T-helper 22 cell (primary cell): Measurements from ENCODE around the gene KL.

ENCODE experiments used
- DNase-seq: peaks from one replicate; pipeline ENCODE4 v3.0.0-alpha.2; 2020; ENCODE audit warnings: low read depth

KL gene

DNA sequence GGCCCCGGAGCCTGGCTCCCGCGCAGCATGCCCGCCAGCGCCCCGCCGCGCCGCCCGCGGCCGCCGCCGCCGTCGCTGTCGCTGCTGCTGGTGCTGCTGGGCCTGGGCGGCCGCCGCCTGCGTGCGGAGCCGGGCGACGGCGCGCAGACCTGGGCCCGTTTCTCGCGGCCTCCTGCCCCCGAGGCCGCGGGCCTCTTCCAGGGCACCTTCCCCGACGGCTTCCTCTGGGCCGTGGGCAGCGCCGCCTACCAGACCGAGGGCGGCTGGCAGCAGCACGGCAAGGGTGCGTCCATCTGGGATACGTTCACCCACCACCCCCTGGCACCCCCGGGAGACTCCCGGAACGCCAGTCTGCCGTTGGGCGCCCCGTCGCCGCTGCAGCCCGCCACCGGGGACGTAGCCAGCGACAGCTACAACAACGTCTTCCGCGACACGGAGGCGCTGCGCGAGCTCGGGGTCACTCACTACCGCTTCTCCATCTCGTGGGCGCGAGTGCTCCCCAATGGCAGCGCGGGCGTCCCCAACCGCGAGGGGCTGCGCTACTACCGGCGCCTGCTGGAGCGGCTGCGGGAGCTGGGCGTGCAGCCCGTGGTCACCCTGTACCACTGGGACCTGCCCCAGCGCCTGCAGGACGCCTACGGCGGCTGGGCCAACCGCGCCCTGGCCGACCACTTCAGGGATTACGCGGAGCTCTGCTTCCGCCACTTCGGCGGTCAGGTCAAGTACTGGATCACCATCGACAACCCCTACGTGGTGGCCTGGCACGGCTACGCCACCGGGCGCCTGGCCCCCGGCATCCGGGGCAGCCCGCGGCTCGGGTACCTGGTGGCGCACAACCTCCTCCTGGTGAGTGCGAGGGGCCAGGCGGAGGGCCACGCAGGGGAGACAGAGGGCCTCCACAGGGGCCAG, at the start of gene KL:
TSS of gene KL (plus strand) at position 10 of the 909 bp plus-strand sequence. CDS start at position 28, 18 bp downstream.
- no peak for DNase-seq

DNA sequence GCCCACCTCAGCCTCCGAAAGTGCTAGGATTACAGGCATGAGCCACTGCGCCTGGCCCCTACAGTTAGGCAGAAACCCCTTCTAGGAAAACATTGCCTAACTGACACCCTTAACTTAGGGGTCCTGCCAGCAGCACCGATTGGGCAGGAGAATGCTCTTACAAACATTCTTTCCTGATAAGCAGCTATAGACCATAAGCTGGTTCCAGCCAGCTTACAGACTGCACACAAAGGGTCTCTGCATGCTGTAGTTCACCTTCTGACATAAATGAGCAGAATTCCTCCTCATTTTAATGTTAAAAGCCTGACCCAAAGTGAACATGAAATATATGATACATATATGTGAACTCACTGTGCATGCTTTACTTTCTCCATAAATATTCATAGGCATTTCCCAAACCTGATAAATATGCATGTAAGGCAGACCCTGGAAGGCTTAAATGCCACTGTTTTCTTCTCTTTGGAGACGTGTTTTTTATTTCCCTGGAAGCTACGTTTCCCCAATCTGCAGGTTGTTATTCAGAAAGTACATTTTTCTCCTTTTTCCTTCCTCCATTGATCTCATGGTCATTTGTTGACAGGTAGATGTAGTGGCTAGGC, 48.5 kb upstream of the KL start:
- no peak for DNase-seq

DNA sequence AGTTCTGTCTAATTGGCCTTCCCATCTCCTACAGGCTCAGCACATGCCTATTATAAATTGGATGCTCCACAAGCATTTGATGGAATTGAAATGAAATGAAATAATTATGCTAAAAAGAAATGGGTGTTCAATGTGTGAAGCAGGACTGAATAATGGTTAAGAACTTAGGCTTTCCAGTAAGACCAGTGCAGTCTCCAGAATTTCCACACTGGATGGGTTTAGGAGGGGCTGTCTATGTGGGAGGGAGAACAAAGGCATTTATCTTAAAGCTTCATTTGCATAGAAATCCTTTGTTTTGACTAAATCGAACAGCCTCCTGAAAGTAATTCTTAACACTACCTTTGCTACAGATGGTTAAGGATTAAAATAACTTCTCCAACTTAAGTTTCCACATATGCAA, 47.9 kb upstream of the KL start:
- no peak for DNase-seq

GRCh38 chr13:32968793-32969192, 47.4 kb upstream of the KL start:
- no peak for DNase-seq

DNA sequence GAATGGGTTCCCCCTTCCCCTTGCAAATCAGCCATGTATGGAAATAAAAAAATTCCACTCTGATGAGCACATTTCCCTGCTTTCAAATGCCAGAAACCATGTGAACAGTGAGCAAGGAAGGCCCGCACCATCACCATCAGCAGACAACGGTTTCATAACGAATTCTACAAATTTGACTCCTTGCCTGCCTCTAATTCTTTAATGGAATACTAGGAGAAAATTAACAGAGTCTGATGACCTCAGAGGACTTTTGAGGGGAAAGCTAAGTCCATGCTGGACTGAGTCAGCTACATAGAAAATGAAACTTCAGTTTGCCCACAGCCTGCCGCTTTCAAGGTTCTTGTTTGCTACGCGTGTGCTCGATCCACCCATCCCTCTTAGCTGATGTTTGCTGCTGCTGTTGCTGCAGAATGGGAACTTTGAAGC, 46.7 kb upstream of the KL start:
- DNase-seq: no peak

DNA sequence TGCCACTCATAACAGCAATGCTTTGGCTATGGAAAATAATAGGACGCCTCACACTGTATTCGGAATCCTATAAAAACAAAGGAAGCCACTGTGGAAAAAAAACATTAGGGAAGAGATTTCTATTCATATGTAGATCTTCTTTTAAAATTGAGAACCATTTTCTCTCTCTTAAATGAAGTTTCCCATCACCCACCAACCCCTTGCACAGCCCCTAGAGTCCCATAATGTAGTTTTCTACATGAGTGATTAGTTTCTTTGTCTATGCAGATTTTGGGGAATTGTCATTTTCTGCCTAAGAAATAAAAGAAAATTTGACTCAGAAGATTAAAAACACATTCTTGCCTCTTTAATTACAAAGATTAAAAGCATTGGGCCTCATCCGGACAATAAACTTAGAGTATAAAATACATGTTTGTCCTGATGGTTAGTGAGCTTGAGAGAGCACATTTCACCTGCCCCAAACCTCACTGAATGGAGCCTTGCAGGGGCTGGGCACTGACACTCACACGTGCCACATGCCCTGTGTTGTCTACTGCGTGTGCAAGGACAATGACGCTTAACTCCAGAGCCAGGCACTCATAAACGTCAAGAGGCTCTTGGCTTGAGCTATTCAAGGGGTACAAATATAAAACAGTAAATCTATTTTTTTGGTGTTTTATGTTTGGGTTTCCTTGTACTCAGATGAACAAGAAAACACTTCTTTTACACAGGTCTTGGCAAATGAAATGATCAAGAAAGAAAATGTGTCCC, 40.0 kb upstream of the KL start:
- no peak for DNase-seq

DNA sequence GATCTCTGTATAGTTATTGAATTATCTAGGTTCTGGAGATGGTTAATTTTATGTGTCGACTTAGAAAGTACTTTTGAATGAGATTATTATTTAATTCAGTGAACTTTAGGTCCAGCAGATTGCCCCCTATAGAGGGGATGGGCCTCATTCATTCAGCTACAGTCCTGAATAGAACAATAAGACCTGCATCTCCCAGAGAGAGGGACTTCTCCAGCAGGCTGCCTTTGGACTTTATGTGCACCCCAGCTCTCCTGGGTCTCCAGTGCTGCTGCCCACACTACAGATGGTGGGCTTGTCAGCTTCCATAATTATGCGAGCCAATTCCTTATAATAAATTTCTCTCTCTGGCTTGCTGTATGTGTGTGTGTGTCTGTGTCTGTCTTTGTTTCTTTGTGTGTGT, 39.3 kb upstream of the KL start:
- DNase-seq: no peak

GRCh38 chr13:32977321-32977720, 38.9 kb upstream of the KL start:
- no peak for DNase-seq

- no peak for DNase-seq
Measured at GRCh38 chr13:32978278-32978677, 37.9 kb upstream of the KL start.

DNA sequence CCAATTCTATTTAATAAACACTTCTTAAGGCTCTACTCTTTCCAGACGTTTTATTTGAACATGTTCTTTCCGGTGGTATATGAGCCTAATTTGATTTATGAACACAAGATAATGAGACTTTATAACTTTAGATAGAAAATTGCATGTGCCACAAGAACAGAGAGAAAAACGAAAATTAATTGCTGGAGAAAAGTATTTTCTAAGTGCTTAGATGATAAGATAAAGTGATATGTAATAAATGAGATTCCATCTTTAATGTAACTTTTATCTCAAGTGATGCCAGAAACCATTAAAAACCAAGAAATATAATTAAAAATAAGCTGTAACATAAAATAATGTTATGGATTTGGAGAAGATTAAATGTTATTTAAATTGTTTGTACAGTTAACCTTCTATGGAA, 33.2 kb upstream of the KL start:
- DNase-seq: no peak

DNA sequence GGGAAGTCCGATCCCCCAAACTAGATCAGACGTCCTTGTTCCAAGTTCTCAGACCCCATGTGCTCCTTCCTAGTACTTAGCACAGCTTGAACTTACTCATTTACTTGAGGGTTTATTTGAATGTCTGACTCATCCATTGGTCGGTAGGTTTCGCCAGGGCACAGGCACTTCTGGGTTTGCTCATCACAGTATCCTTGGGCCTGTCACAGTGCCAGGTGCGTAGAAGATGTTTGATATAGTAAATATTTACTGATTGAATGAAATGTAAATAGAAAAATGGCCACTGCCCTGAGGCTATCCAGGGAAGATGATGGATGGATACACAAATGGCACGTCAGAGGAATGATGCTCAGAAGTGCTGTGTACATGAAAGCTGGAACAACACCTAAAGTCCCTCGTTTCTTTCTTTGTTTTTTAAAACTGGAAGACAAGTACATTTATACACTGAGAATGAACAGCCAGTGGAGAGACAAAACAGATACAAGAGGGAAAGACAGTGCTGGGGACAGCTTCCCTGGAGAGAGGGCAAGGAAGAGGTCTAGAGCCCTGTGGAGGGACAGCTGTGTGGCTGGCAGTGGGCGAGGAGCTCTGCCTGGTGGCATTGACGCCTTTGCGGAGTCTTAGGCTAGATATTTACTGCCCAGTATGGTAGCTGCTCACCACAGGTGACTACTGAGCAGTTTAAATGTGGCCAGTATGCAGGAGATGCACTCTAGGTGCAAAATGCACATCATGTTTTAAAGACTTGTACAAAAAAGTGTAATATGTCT, 31.2 kb upstream of the KL start:
- DNase-seq: no peak

DNA sequence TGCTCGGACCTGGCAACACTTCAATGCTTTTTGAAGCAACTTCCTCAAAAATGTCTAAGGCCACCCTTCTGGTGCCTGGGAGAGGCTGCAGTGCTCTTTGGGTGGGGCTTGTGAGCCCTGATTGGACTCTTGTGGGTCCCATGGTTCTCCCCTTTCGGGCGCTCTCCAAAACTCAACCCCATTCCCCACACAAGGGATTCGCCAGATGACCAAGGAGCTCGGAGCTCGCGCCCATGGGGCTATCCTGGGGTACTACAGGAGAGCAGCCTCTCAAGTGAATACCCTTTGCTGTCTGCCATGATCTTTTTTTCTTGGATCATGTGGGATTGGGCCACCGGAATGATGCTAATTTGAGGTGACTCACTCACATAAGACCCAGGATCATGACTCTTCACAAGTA, 29.7 kb upstream of the KL start:
- DNase-seq: no peak

DNA sequence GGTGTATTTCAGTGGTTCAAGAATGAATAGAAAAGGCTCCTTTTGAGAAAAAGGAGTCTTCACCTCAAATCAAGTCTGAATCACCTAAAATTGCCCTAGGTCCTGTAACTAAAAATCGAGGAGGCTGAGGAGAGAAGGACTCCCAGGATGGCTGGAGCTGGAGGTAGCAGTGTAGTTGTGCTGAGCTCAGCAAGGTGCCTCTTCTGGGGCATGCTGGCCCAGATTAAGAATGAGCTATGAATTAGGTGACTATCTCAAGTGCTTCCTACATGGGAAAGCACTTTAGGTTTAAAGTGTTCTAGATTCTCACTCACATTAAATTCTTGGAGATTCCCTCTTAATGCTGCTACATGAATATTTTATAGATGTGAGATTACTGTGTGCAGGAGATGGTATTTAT, 28.8 kb upstream of the KL start:
- no peak for DNase-seq

DNA sequence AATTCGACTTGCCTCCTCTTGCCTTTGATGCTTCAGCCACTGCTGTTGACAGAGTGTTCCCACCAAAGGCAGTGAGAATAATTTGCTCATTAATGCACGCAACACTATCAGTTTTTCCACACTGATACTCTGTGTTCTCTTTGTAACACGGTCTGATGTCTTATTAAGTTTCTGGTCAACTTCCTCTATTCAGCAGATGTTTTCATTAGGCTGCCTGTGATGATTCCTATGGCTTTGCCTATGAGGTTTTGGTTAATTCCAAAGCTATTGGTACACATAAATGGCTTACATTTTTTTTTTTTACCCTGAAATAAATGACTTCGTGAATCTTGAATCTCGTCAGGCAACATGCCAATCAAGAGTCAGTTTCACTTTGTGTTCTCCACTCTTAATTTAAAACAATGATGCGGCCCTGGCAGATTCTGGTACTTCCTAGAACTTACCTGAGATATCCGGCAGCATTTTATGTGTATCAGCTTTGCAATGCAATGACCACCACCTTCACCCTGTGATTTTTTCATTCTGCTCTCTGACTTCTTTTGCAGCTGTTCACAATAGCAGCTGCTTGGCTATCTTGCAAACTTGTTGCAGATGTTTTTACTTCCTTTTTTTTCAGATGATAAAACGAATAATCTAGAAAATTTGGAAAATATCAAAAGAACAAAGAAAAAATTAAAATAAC, 27.5 kb upstream of the KL start:
- no peak for DNase-seq

GRCh38 chr13:32989290-32989667, 26.9 kb upstream of the KL start:
- no peak for DNase-seq

DNA sequence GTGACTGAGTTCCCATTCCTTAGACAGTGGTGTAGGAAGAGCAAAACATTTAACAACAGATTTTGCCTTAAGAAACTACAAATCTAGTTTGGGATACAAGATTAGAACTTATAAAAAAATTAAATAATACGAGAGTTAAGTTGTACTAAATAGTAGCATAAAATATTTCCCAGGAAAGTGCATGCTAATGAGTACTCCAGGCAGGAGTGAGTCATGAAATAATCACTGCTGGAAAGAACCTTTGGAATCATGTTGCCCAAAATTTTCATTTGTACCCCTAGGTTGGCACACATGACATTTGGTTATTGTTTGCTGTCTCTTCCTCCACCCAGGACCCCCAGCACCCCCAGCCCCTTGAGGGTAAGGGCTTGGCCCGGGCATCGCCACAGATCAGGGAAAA, 26.3 kb upstream of the KL start:
- DNase-seq: no peak

DNA sequence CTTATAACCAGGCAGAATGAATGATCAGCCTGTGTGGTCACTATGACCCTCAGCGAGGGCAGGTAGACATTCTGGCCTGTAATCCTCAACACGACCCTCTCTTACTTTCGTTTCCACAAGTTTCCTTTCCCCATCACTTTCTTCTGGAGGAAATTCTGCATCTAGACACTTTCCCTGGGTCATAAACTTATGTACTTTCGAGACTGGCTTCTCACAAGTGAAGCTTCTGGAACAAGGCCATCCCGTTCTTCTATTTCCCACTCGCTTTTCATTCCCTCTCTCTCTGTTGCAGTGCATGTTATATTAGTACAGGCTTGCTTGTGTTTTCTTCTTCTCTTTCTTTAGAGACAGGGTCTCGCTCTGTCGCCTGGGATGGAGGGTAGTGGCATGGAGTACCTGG, 23.1 kb upstream of the KL start:
- no peak for DNase-seq

GRCh38 chr13:32997399-32997798, 18.8 kb upstream of the KL start:
- no peak for DNase-seq

DNA sequence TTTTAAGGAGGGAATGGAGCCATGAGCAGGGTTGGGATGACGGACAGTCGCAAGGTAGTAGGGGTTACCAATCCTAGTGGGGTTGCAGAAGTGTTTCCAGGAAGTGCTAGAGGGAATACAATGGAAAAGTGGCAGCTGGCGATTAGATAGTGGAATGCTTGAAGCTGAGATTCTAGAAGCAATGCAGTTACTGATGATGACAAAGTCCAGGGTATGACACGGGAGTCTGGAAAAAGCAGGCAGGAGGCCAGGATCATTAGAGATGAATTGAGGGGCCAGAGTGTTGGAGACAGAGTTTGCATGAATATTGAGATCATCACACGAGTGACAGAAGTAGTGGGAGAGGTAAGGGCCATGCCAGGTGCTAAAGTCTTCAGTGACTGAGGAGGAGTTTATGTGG, 17.3 kb upstream of the KL start:
- no peak for DNase-seq

DNA sequence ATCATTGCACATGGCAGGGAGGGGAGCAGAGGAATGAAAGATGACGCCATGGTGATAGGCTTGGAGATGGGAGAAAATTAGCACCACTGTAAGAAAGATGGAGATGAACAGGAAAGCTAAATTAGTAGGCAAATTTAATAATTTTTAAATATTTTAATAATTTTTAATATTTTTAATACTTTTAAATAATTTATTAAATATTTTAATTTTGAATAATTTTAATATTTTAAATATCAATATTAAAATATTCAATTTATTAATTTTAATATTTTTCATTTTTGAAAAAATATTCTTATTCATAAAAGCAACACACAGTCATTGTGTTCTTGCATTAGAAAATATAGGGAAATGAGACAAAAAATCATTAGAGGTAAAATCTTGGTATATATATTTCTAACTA, 15.9 kb upstream of the KL start:
- DNase-seq: no peak

DNA sequence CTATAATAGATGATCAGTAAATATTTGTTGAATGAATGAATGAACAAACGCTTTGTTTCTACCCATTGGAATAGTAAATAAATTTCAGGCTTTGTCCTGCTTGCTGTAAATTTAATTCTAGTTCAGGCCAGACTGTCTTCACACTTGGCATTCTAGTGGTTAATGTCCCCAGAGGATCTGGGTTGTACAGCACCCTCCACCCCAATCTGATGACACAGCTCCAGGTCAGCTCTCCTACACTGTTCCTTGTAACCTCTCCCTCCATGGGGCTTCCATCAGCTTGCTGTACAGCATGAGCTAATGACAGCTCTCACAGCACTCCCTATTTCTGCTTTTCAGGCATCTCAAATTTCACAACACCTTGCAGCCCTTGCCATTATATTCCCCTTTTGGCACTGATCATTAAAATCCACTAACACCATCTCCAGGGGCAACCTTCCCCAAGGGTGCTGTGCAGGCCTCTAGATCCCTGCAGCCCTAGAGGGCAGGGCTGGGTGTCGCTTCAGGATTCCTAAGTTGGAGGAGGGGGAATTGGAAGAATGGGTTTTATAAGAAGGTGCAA, 12.7 kb upstream of the KL start:
- DNase-seq: no peak
